ENCODE data around the gene RAD18.

Gene RAD18

DNA sequence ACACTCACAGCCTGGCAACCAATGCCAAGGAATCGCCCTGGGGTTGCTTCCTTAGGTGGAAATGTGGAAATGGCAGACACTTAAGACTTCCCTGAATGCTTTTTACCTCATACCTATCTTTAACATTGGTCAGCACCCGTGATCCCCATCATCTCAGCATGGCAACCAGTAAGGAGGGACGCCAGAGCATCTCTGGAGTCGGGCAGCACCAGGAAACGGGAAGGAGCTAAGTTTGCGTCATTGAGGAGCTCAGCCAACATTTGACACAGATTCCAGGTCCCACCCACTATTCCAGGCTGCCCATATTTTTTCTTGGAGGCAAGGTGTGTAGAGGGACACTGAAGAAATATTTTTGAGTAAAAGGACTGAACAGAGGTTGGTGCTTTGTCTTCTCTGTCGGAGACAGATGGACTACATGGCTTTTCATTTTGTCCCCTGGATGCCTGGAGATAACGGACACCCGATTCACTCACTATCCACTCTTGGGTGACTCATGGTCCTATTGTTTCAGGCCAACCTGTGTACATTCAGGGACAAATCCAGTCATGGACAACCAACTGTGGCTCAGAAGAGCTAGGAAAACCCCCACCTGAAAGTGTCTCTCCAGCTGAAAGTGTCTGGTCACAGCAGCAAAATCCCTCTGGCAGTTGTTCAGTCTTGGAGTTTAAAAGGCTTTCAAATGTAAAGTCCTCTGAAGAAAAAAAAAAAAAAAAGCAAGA lies 123.5 kb downstream of the RAD18 start:
- no peak for DNase-seq (ENCODE audit: insufficient read length)
- FAIRE-seq = no peak
- no peak for TF ChIP-seq TAF1 (IDR thresholded peaks at IDR 0.05; ENCODE audit: borderline replicate concordance, low read depth, low read length)
- no peak for TF ChIP-seq POLR2AphosphoS5 (IDR thresholded peaks at IDR 0.05; ENCODE audit: low read depth, low read length)
- no peak for TF ChIP-seq POLR2A (IDR thresholded peaks at IDR 0.05; ENCODE audit: low read depth, low read length)

DNA sequence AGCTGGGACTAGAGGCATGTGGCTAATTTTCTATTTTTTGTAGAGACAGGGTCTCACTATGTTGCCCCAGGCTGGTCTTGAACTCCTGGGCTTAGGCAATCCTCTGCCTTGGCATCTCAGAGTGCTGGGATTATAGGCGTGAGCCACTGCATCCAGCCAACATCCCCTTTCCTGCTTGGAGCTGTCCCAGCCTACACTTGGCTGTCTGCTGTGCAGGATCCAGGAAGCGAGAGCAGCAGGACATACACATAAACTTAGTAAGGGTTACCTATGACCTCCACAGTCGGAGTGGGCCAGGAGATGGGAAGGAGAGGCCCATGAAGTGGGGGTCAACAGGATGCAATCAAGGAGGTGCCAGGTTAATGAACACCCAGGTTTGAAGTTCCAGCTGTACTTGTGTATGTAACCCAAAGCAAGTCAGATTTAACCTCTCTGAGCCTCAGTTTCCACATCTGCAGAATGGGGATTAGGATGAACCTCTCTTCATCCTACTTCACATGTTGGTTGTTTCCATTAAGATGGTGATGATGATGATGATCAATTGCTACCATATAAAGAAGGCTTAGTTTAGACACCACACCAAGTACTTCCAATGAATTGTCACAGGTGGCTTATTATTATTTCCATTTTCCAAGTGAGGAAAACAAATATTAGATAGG lies 124.4 kb downstream of the RAD18 start:
- FAIRE-seq (no peak), DNase-seq (ENCODE audit: insufficient read length) (no peak)
- TF ChIP-seq TAF1 (IDR thresholded peaks at IDR 0.05; ENCODE audit: borderline replicate concordance, low read depth, low read length) (no peak), POLR2A (IDR thresholded peaks at IDR 0.05; ENCODE audit: low read depth, low read length) (no peak), POLR2AphosphoS5 (IDR thresholded peaks at IDR 0.05; ENCODE audit: low read depth, low read length) (no peak)

DNA sequence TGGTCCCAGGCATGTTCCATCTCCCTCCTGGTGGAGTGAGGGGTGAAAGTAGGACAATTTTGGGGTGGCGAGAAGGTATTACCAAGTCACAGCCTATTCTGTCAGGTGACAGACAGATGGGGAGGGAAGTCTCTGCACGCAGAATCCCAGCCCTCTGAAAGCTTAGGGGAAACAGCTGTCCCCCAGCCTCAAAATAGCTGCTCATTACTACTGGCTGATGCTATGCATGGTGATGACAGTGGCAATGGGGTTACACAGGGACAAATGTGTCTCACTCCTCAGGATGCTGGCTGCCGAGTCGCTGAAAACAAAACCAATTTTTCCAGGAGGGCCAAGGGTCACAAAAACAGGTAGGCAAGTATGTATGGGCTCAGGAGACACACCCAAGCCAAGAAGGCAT lies 125.0 kb downstream of the RAD18 start:
- DNase-seq (ENCODE audit: insufficient read length) (no peak), FAIRE-seq (no peak)
- no peak for TF ChIP-seq POLR2A (IDR thresholded peaks at IDR 0.05; ENCODE audit: low read depth, low read length)
- TF ChIP-seq TAF1 (IDR thresholded peaks at IDR 0.05; ENCODE audit: borderline replicate concordance, low read depth, low read length) = no peak
- no peak for TF ChIP-seq POLR2AphosphoS5 (IDR thresholded peaks at IDR 0.05; ENCODE audit: low read depth, low read length)

DNA sequence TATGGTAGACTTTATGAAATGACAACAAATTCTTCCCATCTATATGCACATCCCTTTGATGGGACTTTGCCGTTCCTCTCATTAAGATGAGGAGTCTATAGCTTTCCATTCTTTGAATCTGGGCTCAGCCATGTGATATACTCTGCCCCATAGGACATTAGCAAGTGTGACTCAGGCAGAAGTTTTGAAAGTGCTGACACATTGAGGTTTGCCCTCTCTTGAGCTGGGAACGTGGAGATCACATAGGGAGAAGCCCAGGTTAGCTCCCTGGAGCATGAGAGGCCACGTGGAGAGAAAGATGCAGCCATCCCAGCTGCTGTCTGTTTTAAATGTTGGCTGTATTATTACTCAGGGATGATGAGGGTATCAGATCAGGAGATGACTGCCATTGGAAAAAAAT lies 126.1 kb downstream of the RAD18 start:
- no peak for DNase-seq (ENCODE audit: insufficient read length)
- FAIRE-seq = no peak
- TF ChIP-seq TAF1 (IDR thresholded peaks at IDR 0.05; ENCODE audit: borderline replicate concordance, low read depth, low read length) (no peak), POLR2AphosphoS5 (IDR thresholded peaks at IDR 0.05; ENCODE audit: low read depth, low read length) (no peak), POLR2A (IDR thresholded peaks at IDR 0.05; ENCODE audit: low read depth, low read length) (no peak)

DNA sequence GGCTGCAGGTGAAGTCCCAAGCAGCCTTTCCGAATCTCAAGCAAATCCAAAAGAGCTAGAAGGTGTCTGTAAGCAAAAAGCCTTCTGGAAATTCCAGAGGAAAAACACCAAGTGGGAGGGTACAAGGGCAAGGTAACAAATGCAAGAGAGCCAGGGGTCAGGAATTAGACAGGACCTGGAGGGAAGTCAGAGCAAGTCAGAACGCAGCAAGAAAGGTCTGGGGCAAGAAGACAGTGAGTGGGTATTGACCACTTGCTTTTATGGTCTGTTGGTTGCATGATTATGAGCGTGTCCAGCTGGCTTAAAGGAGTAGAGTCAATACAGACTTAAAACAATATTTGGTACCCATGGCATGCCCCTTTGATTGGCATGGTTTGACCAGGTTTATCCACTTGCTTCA lies 127.2 kb downstream of the RAD18 start:
- TF ChIP-seq POLR2AphosphoS5 (IDR thresholded peaks at IDR 0.05; ENCODE audit: low read depth, low read length) = no peak
- no peak for TF ChIP-seq POLR2A (IDR thresholded peaks at IDR 0.05; ENCODE audit: low read depth, low read length)
- TF ChIP-seq TAF1 (IDR thresholded peaks at IDR 0.05; ENCODE audit: borderline replicate concordance, low read depth, low read length) = no peak
- no peak for DNase-seq (ENCODE audit: insufficient read length)
- FAIRE-seq = no peak

DNA sequence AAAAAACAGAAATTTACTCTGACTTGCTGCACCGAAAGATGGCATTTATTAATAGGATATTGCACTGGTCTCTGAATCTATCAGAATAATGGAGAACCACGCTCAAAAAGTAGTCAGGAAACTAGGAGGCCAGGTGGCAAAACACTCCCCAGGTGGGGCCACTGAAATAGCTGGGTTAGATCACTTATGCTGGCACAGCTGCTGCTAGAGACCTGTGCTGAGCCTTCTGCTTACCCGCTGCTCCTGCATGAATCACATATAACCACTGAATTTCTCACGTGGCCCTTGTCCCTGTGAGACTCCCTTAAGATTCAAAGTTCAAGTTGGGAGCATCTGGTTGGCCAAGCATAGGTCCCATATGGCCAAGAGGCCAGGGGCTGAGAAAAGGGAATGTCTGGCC lies 127.9 kb downstream of the RAD18 start:
- FAIRE-seq = no peak
- DNase-seq (ENCODE audit: insufficient read length) = no peak
- TF ChIP-seq POLR2AphosphoS5 (IDR thresholded peaks at IDR 0.05; ENCODE audit: low read depth, low read length) = no peak
- no peak for TF ChIP-seq POLR2A (IDR thresholded peaks at IDR 0.05; ENCODE audit: low read depth, low read length)
- no peak for TF ChIP-seq TAF1 (IDR thresholded peaks at IDR 0.05; ENCODE audit: borderline replicate concordance, low read depth, low read length)

DNA sequence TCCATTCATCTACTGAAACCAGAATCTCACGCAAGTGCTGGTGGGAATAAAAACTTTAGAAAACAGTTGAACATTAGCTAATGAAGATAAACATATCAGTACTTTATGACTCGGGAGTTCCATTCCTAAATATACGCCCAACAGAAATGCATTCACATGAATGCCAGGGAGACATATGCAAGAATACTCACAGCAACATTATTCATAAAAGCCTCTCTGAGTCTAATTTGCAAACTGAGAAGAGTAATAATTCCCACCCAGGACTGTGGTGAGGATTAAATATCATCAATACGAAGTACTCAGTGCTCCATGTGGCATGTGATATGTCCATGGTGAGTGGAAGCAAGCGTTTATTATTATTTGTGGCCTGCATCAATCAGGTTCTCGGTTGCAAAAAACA lies 128.3 kb downstream of the RAD18 start:
- DNase-seq (ENCODE audit: insufficient read length) (no peak), FAIRE-seq (no peak)
- TF ChIP-seq TAF1 (IDR thresholded peaks at IDR 0.05; ENCODE audit: borderline replicate concordance, low read depth, low read length) = no peak
- no peak for TF ChIP-seq POLR2A (IDR thresholded peaks at IDR 0.05; ENCODE audit: low read depth, low read length)
- TF ChIP-seq POLR2AphosphoS5 (IDR thresholded peaks at IDR 0.05; ENCODE audit: low read depth, low read length) = no peak

DNA sequence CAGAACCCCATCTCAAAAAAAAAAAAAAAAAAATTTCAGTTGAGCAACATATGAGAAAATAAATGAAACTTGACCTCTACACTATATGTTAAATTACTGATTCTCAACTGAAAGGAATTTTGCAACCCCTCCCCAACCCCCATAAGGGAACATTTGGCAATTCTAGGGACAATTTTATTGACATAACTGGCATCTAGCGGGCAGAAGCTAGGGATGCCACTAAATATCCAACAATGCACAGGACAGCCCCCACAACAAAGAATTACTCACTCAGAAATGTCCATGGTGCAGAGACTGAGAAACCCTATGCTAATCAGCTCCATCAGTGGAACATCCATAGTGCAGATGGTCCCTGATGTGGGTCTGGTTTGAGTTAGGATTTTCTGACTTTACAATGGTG lies 135.6 kb downstream of the RAD18 start:
- TF ChIP-seq POLR2A (IDR thresholded peaks at IDR 0.05; ENCODE audit: low read depth, low read length) (no peak), TAF1 (IDR thresholded peaks at IDR 0.05; ENCODE audit: borderline replicate concordance, low read depth, low read length) (no peak), POLR2AphosphoS5 (IDR thresholded peaks at IDR 0.05; ENCODE audit: low read depth, low read length) (no peak)
- FAIRE-seq (no peak), DNase-seq (ENCODE audit: insufficient read length) (no peak)
